GM12878 (cell line): ENCODE measurements around the gene ARGLU1.

ENCODE experiments used
- EP300 ChIP-seq, 2 experiments: fragments of 150-350 bp in 1 of 2; IDR thresholded peaks; 2 replicates each; pipeline ENCODE4 v1.6.1; 2011 to 2012; ENCODE audit warnings: low read depth in 2 of 2, low read length in 2 of 2, borderline replicate concordance in 1 of 2, improper control_type of control experiment in 1 of 2, inconsistent platforms in 1 of 2; ENCODE audit not compliant: control insufficient read depth in 1 of 2
- POLR2A ChIP-seq: IDR thresholded peaks from 2 replicates; pipeline ENCODE4 v1.6.1; 2011; ENCODE audit warnings: low read depth, mild to moderate bottlenecking, low read length
- POU2F2 ChIP-seq: IDR thresholded peaks from 3 replicates; pipeline ENCODE4 v1.6.1; 2011; ENCODE audit warnings: low read depth, mild to moderate bottlenecking, low read length, borderline replicate concordance
- TF ChIP-seq, protein P1 (sequence below): IDR thresholded peaks from 2 replicates; pipeline ENCODE4 v1.6.1; 2012; ENCODE audit warnings: low read depth, low read length, improper control_type of control experiment
- TF ChIP-seq, protein P2 (sequence below), 3 experiments: IDR thresholded peaks in 2 of 3; conservative IDR thresholded peaks in 1 of 3; 2 replicates each; pipeline ENCODE4 v1.5.1; 2011; ENCODE audit warnings: low read depth in 3 of 3, low read length in 3 of 3, mild to moderate bottlenecking in 3 of 3, control low read depth in 2 of 3, moderate library complexity in 2 of 3, inconsistent platforms in 1 of 3, mixed read lengths in 1 of 3; ENCODE audit not compliant: control insufficient read depth in 2 of 3, insufficient read depth in 1 of 3; ENCODE audit errors: extremely low read depth in 1 of 3

DNA sequence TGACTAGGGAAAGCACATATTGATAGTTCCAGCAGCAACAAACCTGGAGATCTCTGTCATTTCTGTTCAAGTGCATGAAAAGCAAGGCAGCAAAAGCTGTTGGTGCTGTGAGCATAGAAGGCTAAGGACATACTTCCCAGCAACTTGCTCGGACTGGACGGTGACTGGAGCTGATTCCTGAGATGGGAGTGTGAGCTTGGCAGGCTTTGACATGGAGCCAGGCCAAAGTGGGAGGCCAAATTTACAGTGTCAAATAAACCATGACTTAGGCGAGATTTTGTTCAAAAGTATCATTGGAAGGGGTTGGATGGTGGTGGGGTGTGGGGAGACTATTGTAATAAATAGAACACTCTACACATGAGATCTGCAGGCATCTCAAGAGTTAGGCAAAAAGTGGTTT, 5.9 kb upstream of the ARGLU1 start:
- TF ChIP-seq EP300 (IDR thresholded peaks at IDR 0.05; ENCODE audit: borderline replicate concordance in 1 of 2, control insufficient read depth in 1 of 2, low read depth in 2 of 2, low read length in 2 of 2) (no peak), POLR2A (no peak), POU2F2 (no peak)
- TF ChIP-seq, protein P1, sequence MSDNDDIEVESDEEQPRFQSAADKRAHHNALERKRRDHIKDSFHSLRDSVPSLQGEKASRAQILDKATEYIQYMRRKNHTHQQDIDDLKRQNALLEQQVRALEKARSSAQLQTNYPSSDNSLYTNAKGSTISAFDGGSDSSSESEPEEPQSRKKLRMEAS = no peak
- TF ChIP-seq, protein P2, sequence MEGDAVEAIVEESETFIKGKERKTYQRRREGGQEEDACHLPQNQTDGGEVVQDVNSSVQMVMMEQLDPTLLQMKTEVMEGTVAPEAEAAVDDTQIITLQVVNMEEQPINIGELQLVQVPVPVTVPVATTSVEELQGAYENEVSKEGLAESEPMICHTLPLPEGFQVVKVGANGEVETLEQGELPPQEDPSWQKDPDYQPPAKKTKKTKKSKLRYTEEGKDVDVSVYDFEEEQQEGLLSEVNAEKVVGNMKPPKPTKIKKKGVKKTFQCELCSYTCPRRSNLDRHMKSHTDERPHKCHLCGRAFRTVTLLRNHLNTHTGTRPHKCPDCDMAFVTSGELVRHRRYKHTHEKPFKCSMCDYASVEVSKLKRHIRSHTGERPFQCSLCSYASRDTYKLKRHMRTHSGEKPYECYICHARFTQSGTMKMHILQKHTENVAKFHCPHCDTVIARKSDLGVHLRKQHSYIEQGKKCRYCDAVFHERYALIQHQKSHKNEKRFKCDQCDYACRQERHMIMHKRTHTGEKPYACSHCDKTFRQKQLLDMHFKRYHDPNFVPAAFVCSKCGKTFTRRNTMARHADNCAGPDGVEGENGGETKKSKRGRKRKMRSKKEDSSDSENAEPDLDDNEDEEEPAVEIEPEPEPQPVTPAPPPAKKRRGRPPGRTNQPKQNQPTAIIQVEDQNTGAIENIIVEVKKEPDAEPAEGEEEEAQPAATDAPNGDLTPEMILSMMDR (IDR thresholded peaks at IDR 0.05 in 2 of 3, conservative IDR thresholded peaks at IDR 0.05 in 1 of 3; ENCODE audit: control insufficient read depth in 2 of 3, extremely low read depth in 1 of 3, insufficient read depth in 1 of 3, low read depth in 3 of 3, low read length in 3 of 3) = no peak
